HTR-8/SVneo (cell line): ENCODE measurements around the gene HS6ST2.

Source experiments
- DNase-seq: peaks from one replicate; pipeline ENCODE4 v3.0.0; 2011; ENCODE audit warnings: low spot score, mixed read lengths; ENCODE audit not compliant: insufficient read length
- FAIRE-seq: peaks from 2 replicates; lab custom pipeline; 2011; peaks lifted over from hg19 to GRCh38; lab: Jason Lieb, UNC

HS6ST2 gene

GRCh38 chrX:132591719-132592275 lies 366.6 kb downstream of the HS6ST2 start:
- no peak for FAIRE-seq

GRCh38 chrX:132590350-132591026 lies 367.9 kb downstream of the HS6ST2 start:
- FAIRE-seq (no peak), DNase-seq (no peak)

More at GRCh38 chrX:132591719-132592275, 366.6 kb downstream of the HS6ST2 start:
- no peak for DNase-seq

GRCh38 chrX:132584936-132585335 lies 373.5 kb downstream of the HS6ST2 start:
- FAIRE-seq (no peak), DNase-seq (no peak)

- no peak for FAIRE-seq
Observed at GRCh38 chrX:132576939-132577338, 381.5 kb downstream of the HS6ST2 start.

More at GRCh38 chrX:132576939-132577338, 381.5 kb downstream of the HS6ST2 start:
- DNase-seq = no peak
